ENCODE measurements around the gene DDX56.

DDX56 gene

GRCh38 chr7:44531421-44532380 lies 42.0 kb downstream of the DDX56 start:
- H3K4me1 Mint-ChIP-seq = no peaks in the 10 kb centered on the region
- H3K36me3 Mint-ChIP-seq (ENCODE audit: low read depth) = peaks cover 7% of the 10 kb centered on the region
- TF ChIP-seq CTCF (IDR thresholded peaks at IDR 0.05; ENCODE audit: unreplicated experiment in 3 of 3) = no peak
- H3K4me3 Mint-ChIP-seq = no peak overlapping the region
- peaks cover 9% of the 10 kb centered on the region for H3K9me3 Mint-ChIP-seq
- peaks cover 11% of the 10 kb centered on the region for H3K27me3 Mint-ChIP-seq (ENCODE audit: low read depth)
- no peak overlapping the region for H3K27ac Mint-ChIP-seq

- no peaks in the 10 kb centered on the region for H3K4me1 Mint-ChIP-seq
- TF ChIP-seq CTCF (IDR thresholded peaks at IDR 0.05; ENCODE audit: unreplicated experiment in 3 of 3) = no peak
- H3K27me3 Mint-ChIP-seq (ENCODE audit: low read depth) = peaks cover 11% of the 10 kb centered on the region
- H3K9me3 Mint-ChIP-seq = peaks cover 11% of the 10 kb centered on the region
- H3K36me3 Mint-ChIP-seq (ENCODE audit: low read depth) = peaks cover 9% of the 10 kb centered on the region
- no peak overlapping the region for H3K4me3 Mint-ChIP-seq
- no peak overlapping the region for H3K27ac Mint-ChIP-seq
Measured at GRCh38 chr7:44530990-44531389, 42.7 kb downstream of the DDX56 start.

- Mint-ChIP-seq H3K27ac (no peak overlapping the region), H3K4me3 (no peak overlapping the region), H3K4me1 (no peaks in the 10 kb centered on the region), H3K36me3 (ENCODE audit: low read depth) (peaks cover 23% of the 10 kb centered on the region), H3K9me3 (peaks cover 31% of the 10 kb centered on the region), H3K27me3 (ENCODE audit: low read depth) (peaks cover 6% of the 10 kb centered on the region)
- TF ChIP-seq CTCF (IDR thresholded peaks at IDR 0.05; ENCODE audit: unreplicated experiment in 3 of 3) = no peak
Measured at GRCh38 chr7:44524811-44525388, 48.8 kb downstream of the DDX56 start.

- H3K36me3 Mint-ChIP-seq (ENCODE audit: low read depth) = peaks cover 19% of the 10 kb centered on the region
- peaks cover 25% of the 10 kb centered on the region for H3K9me3 Mint-ChIP-seq
- no peaks in the 10 kb centered on the region for H3K4me1 Mint-ChIP-seq
- no peak overlapping the region for H3K4me3 Mint-ChIP-seq
- no peak overlapping the region for H3K27ac Mint-ChIP-seq
- H3K27me3 Mint-ChIP-seq (ENCODE audit: low read depth) = peaks cover 3% of the 10 kb centered on the region
- TF ChIP-seq CTCF (IDR thresholded peaks at IDR 0.05; ENCODE audit: unreplicated experiment in 3 of 3) = no peak
Measured at GRCh38 chr7:44522315-44522714, 51.4 kb downstream of the DDX56 start.

GRCh38 chr7:44521347-44522095 lies 52.2 kb downstream of the DDX56 start:
- Mint-ChIP-seq H3K4me3 (no peak overlapping the region), H3K36me3 (ENCODE audit: low read depth) (peaks cover 16% of the 10 kb centered on the region), H3K9me3 (peaks cover 22% of the 10 kb centered on the region), H3K4me1 (no peaks in the 10 kb centered on the region), H3K27ac (no peak overlapping the region), H3K27me3 (ENCODE audit: low read depth) (peaks cover 3% of the 10 kb centered on the region)
- no peak for TF ChIP-seq CTCF (IDR thresholded peaks at IDR 0.05; ENCODE audit: unreplicated experiment in 3 of 3)

Measured in nephron (organoid).